CD4-positive, alpha-beta T cell treated with Interleukin-15 for 4 hours (primary cell): ENCODE data around the gene RABGGTA.

Experiments
- DNase-seq: peaks from one replicate; pipeline ENCODE4 v3.0.0-alpha.2; 2020; ENCODE audit warnings: low spot score

Gene RABGGTA

GRCh38 chr14:24216345-24216699, 55.1 kb downstream of the RABGGTA start:
- no peak for DNase-seq
